CD8-positive, alpha-beta memory T cell (primary cell): Measurements from ENCODE around the gene GRAP2. TPM values are rescaled to one million over a fixed set of nuclear protein-coding genes. Genes with fewer than 3 reads are reported as not detected.
A peak's percentile ranks its signal among the peaks of the same experiment; 100 is the strongest.
"Not testable (repeated sequence)": the region's sequence is repeated elsewhere in the genome, so short reads cannot be mapped to it uniquely, and the experiment has no call there.

ENCODE experiments used
- CTCF ChIA-PET: fragments of 350-600 bp; sonication (Branson Sonifier 250); formaldehyde crosslinking; loops from one replicate; lab custom pipeline; 2021; ENCODE audit warnings: antibody characterized with exemption; lab: Charles Lee
- POLR2A ChIA-PET: fragments of 350-600 bp; sonication (Branson Sonifier 250); formaldehyde crosslinking; loops from one replicate; lab custom pipeline; 2021; ENCODE audit warnings: antibody characterized with exemption; lab: Charles Lee
- DNase-seq, 5 donors: peaks; one replicate each; pipeline versions ENCODE4 v3.0.0 to v3.0.0-alpha.2; 2020 to 2022; ENCODE audit warnings: mixed read lengths in 1 of 5
- H3K27ac ChIP-seq: one replicate; pipeline ENCODE4 v1.7.0; 2013; ENCODE audit warnings: low read depth, mild to moderate bottlenecking, low read length, moderate library complexity
- H3K27me3 ChIP-seq: 2 replicates; pipeline ENCODE4 v1.7.0; 2013; ENCODE audit warnings: low read length, mild to moderate bottlenecking; ENCODE audit not compliant: insufficient read depth, poor library complexity, severe bottlenecking
- H3K36me3 ChIP-seq: 2 replicates; pipeline ENCODE4 v1.7.0; 2013; ENCODE audit warnings: mild to moderate bottlenecking, low read length, moderate library complexity; ENCODE audit not compliant: insufficient read depth
- H3K4me1 ChIP-seq: 2 replicates; pipeline ENCODE4 v1.7.0; 2013; ENCODE audit warnings: mild to moderate bottlenecking, low read length, moderate library complexity; ENCODE audit not compliant: insufficient read depth
- H3K4me3 ChIP-seq: 2 replicates; pipeline ENCODE4 v1.7.0; 2013; ENCODE audit warnings: mild to moderate bottlenecking, low read length
- H3K9me3 ChIP-seq: 2 replicates; pipeline ENCODE4 v1.7.0; 2013; ENCODE audit warnings: mild to moderate bottlenecking, low read length
- H3K27ac Mint-ChIP-seq, 8 donors: one replicate each; pipeline ENCODE4 v1.8.0; 2020 to 2021; ENCODE audit warnings: mixed read lengths in 8 of 8, mild to moderate bottlenecking in 6 of 8, inconsistent platforms in 3 of 8, moderate library complexity in 3 of 8
- H3K27me3 Mint-ChIP-seq, 2 donors: one replicate each; pipeline ENCODE4 v1.8.0; 2020 to 2021; ENCODE audit warnings: mixed read lengths in 2 of 2, mild to moderate bottlenecking in 1 of 2, moderate library complexity in 1 of 2
- H3K36me3 Mint-ChIP-seq, 3 donors: one replicate each; pipeline ENCODE4 v1.8.0; 2020 to 2021; ENCODE audit warnings: mixed read lengths in 3 of 3, inconsistent platforms in 1 of 3, mild to moderate bottlenecking in 1 of 3
- H3K4me1 Mint-ChIP-seq, 3 donors: one replicate each; pipeline ENCODE4 v1.8.0; 2020 to 2021; ENCODE audit warnings: mixed read lengths in 3 of 3, inconsistent platforms in 1 of 3, mild to moderate bottlenecking in 1 of 3
- H3K4me3 Mint-ChIP-seq, 7 donors: one replicate each; pipeline ENCODE4 v1.8.0; 2020 to 2021; ENCODE audit warnings: mixed read lengths in 7 of 7, mild to moderate bottlenecking in 6 of 7, moderate library complexity in 4 of 7, inconsistent platforms in 2 of 7
- H3K9me3 Mint-ChIP-seq, 5 donors: one replicate each; pipeline ENCODE4 v1.8.0; 2020 to 2022; ENCODE audit warnings: mixed read lengths in 5 of 5, mild to moderate bottlenecking in 3 of 5, moderate library complexity in 2 of 5, inconsistent platforms in 1 of 5
- polyA plus RNA-seq: library from polyadenylated mRNA; unstranded; fragments of 300-500 nt; fragmentation: Illumina TruSeq; gene quantifications from one replicate; pipeline ENCODE4 v1.2.3, GENCODE V29; 2021
- total RNA-seq, 2 experiments: library from RNA; stranded (reverse); gene quantifications; one replicate each; pipeline ENCODE4 v1.2.3, GENCODE V29; 2021

GRAP2 gene
- total and polyA plus RNA-seq, 3 experiments from 2014 or later = 41.8 to 103 (median 53.2) TPM

DNA sequence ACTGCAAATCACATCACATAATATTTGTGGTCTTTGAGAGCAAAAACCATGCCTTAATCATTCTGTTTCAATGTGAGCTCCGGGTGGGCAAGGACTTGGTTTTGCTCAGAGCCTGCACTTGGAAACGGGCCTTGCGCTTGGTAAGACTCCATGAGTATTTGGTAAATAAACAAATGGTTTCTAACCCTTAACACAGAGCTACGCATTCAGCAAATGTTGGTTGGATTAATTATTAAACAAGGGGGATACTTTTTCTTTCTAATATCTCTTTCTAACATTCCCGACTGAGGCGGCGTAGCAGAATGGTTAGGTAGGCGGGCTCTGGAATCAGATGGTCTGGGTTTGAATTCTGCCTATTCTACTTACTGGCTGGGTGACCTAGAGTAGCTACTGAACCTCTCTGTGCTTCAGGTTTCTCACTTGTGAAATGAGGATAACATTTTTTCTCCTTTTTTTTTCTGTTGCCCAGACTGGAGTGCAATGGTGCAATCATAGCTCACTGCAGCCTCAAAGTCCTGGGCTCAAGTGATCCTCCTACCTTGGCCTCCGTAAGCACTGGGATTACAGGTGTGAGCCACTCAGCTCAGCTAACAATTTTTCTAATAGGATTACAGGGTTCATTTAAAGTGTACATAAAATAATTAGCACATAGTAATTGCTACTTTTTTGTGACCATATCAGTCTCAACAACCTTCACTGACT is 90.4 kb downstream of the GRAP2 start:
- peaks cover 7 to 12% (median 8%) of the 10 kb centered on the region in 3 donors for H3K4me1 Mint-ChIP-seq
- no peak overlapping the region for H3K27ac ChIP-seq
- no peak for DNase-seq
- ChIA-PET CTCF (no interaction called here), POLR2A (no interaction called here)
- no peaks in the 10 kb centered on the region for H3K36me3 ChIP-seq
- no peaks in the 10 kb centered on the region for H3K36me3 Mint-ChIP-seq
- peaks cover 28 to 54% of the 10 kb centered on the region in 2 donors for H3K27me3 Mint-ChIP-seq
- peaks cover 4% of the 10 kb centered on the region for H3K4me1 ChIP-seq
- peak overlapping the region in 2 of 8 donors; percentile 34 to 83 for H3K27ac Mint-ChIP-seq
- H3K4me3 Mint-ChIP-seq = no peak overlapping the region
- H3K9me3 ChIP-seq = no peaks in the 10 kb centered on the region
- H3K27me3 ChIP-seq = peaks cover 3% of the 10 kb centered on the region
- no peaks in the 10 kb centered on the region for H3K9me3 Mint-ChIP-seq
- no peak overlapping the region for H3K4me3 ChIP-seq

GRCh38 chr22:39992088-39992826 is 91.4 kb downstream of the GRAP2 start:
- Mint-ChIP-seq H3K9me3 (no peaks in the 10 kb centered on the region), H3K27me3 (peaks cover 35 to 62% of the 10 kb centered on the region in 2 donors)

GRCh38 chr22:39992894-39993293 is 92.0 kb downstream of the GRAP2 start:
- H3K4me1 Mint-ChIP-seq = peaks cover 7 to 12% (median 8%) of the 10 kb centered on the region in 3 donors
- H3K27me3 ChIP-seq, DNase-seq, CTCF ChIA-PET, POLR2A ChIA-PET, H3K9me3 Mint-ChIP-seq, H3K4me3 ChIP-seq, H3K36me3 ChIP-seq, H3K9me3 ChIP-seq, H3K36me3 Mint-ChIP-seq, H3K27ac ChIP-seq, H3K4me1 ChIP-seq: not testable (repeated sequence)
- H3K27me3 Mint-ChIP-seq = peaks cover 37 to 68% of the 10 kb centered on the region in 2 donors
- H3K27ac Mint-ChIP-seq = peak overlapping the region in 2 of 8 donors; percentile 1 to 69
- peak overlapping the region in 1 of 7 donors; percentile 7 for H3K4me3 Mint-ChIP-seq

More at GRCh38 chr22:39992088-39992826, 91.4 kb downstream of the GRAP2 start:
- POLR2A ChIA-PET = no interaction called here
- no peak overlapping the region for H3K27ac ChIP-seq
- H3K36me3 ChIP-seq = no peaks in the 10 kb centered on the region
- CTCF ChIA-PET = no interaction called here
- H3K4me3 ChIP-seq = no peak overlapping the region
- no peaks in the 10 kb centered on the region for H3K36me3 Mint-ChIP-seq
- H3K4me3 Mint-ChIP-seq = no peak overlapping the region
- peaks cover 7 to 12% (median 8%) of the 10 kb centered on the region in 3 donors for H3K4me1 Mint-ChIP-seq
- H3K27me3 ChIP-seq = peaks cover 3% of the 10 kb centered on the region
- peaks cover 4% of the 10 kb centered on the region for H3K4me1 ChIP-seq
- H3K9me3 ChIP-seq = no peaks in the 10 kb centered on the region
- H3K27ac Mint-ChIP-seq = peak overlapping the region in 1 of 8 donors; percentile 69
- DNase-seq = no peak

- no peak overlapping the region for H3K4me3 ChIP-seq
- POLR2A ChIA-PET = interaction anchor here (0.5 to 1.1 kb wide), 2 partner anchors 61 to 569 kb away, joined by 3 to 4 read pairs; no protein-coding TSS in a partner anchor
- no peak overlapping the region for H3K27ac ChIP-seq
- no peaks in the 10 kb centered on the region for H3K9me3 ChIP-seq
- Mint-ChIP-seq H3K27me3 (peaks cover 33 to 69% of the 10 kb centered on the region in 2 donors), H3K9me3 (no peaks in the 10 kb centered on the region), H3K4me3 (peak overlapping the region; percentile 23 to 80 (median 60)), H3K36me3 (no peaks in the 10 kb centered on the region), H3K27ac (peak overlapping the region in 4 of 8 donors; percentile 11 to 69 (median 28)), H3K4me1 (peaks cover 7 to 12% (median 8%) of the 10 kb centered on the region in 3 donors)
- H3K36me3 ChIP-seq = no peaks in the 10 kb centered on the region
- no peaks in the 10 kb centered on the region for H3K27me3 ChIP-seq
- DNase-seq = peak in 2 of 5 donors; percentile 30 to 79
- H3K4me1 ChIP-seq = peaks cover 4% of the 10 kb centered on the region
- CTCF ChIA-PET = no interaction called here
These were observed 93.2 kb downstream of the GRAP2 start for GRCh38 chr22:39994041-39994565.

DNA sequence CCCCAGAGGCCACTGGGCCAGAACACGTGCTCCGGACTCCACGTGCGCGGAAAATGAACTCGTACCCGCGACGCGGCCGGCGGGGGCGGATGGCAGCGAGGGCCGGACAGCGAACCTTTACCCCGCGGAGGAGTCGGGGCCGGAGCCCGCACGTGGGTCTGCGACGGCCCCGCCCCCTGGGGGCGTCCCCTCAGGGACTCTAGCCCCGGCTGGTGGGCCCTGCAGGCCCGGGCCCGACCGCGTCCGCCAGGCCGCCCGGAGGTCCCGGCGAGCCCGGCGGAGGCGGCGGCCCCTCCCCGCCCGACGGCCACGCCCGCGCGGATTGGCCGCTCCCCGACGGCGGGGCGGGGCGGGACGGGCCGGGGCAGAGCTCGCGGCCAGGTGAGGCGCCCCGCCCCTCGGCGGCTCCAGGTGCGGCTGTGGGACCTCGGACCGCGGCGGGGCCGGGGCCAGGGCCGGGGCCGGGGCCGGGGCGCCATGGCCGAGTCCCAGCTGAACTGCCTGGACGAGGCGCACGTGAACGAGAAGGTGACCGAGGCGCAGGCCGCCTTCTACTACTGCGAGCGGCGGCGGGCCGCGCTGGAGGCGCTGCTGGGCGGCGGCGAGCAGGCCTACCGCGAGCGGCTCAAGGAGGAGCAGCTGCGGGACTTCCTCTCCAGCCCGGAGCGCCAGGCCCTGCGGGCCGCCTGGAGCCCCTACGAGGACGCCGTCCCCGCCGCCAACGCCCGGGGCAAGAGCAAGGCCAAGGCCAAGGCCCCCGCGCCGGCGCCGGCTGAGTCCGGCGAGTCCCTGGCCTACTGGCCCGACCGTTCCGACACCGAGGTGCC is 93.9 kb downstream of the GRAP2 start, which contains the start of gene FAM83F:
Gene FAM83F, plus strand, starts transcription at position 389 of the 827 bp plus-strand sequence. Its CDS starts 89 bp downstream, at position 478.
- Histone ChIP-seq H3K27me3 (no peaks in the 10 kb centered on the region), H3K36me3 (no peaks in the 10 kb centered on the region), H3K4me3 (no peak within 1 kb of the TSS), H3K9me3 (no peaks in the 10 kb centered on the region), H3K27ac (no peak within 1 kb of the TSS), H3K4me1 (peaks cover 4% of the 10 kb centered on the region)
- Mint-ChIP-seq H3K9me3 (no peaks in the 10 kb centered on the region), H3K36me3 (no peaks in the 10 kb centered on the region), H3K27ac (peak within 1 kb of the TSS in 4 of 8 donors; percentile 11 to 69 (median 28)), H3K4me3 (peak within 1 kb of the TSS; percentile 34 to 80 (median 60)), H3K27me3 (peaks cover 33 to 65% of the 10 kb centered on the region in 2 donors), H3K4me1 (peaks cover 7 to 12% (median 8%) of the 10 kb centered on the region in 3 donors)
- ChIA-PET POLR2A (interaction anchor here (0.5 to 1.1 kb wide), 2 partner anchors 61 to 569 kb away, joined by 3 to 4 read pairs; no protein-coding TSS in a partner anchor), CTCF (no interaction called here)
- peak in 2 of 5 donors; percentile 25 to 29 for DNase-seq

- no peak for DNase-seq
- H3K9me3 Mint-ChIP-seq = no peaks in the 10 kb centered on the region
- H3K4me3 Mint-ChIP-seq = peak overlapping the region in 6 of 7 donors; percentile 31 to 52 (median 37)
- Histone ChIP-seq H3K4me1 (peaks cover 4% of the 10 kb centered on the region), H3K27me3 (no peaks in the 10 kb centered on the region), H3K36me3 (no peaks in the 10 kb centered on the region), H3K9me3 (no peaks in the 10 kb centered on the region), H3K27ac (no peak overlapping the region), H3K4me3 (no peak overlapping the region)
- H3K27ac Mint-ChIP-seq = no peak overlapping the region
- H3K27me3 Mint-ChIP-seq = peaks cover 37 to 69% of the 10 kb centered on the region in 2 donors
- H3K36me3 Mint-ChIP-seq = no peaks in the 10 kb centered on the region
- POLR2A ChIA-PET = no interaction called here
- peaks cover 7 to 12% (median 8%) of the 10 kb centered on the region in 3 donors for H3K4me1 Mint-ChIP-seq
- CTCF ChIA-PET = interaction anchor here (1.3 kb wide), 2 partner anchors 13 to 29 kb away, joined by 3 to 5 read pairs; no protein-coding TSS in a partner anchor
These were observed 94.7 kb downstream of the GRAP2 start for GRCh38 chr22:39995393-39996252.
